Dermis microvascular lymphatic vessel endothelial cell (primary cell): ENCODE results near the gene ELF3. TPM values are rescaled to one million over a fixed set of nuclear protein-coding genes. Genes with fewer than 3 reads are reported as not detected.
A peak's percentile ranks its signal among the peaks of the same experiment; 100 is the strongest.
"Not testable (repeated sequence)": the region's sequence is repeated elsewhere in the genome, so short reads cannot be mapped to it uniquely, and the experiment has no call there.

ENCODE experiments used
- DNase-seq, 2 donors: peaks; one replicate each; pipeline versions ENCODE4 v3.0.0 to v3.0.0-alpha.2; 2010; ENCODE audit warnings: low read depth in 2 of 2
- total RNA-seq: library from RNA; depleted of rRNA; stranded (reverse); fragments of >200 nt; gene quantifications from 2 replicates; pipeline ENCODE4 v1.2.1, GENCODE V29; 2014

ELF3 gene
- total RNA-seq = under 0.01 and 0.13 TPM in 2 replicates

DNA sequence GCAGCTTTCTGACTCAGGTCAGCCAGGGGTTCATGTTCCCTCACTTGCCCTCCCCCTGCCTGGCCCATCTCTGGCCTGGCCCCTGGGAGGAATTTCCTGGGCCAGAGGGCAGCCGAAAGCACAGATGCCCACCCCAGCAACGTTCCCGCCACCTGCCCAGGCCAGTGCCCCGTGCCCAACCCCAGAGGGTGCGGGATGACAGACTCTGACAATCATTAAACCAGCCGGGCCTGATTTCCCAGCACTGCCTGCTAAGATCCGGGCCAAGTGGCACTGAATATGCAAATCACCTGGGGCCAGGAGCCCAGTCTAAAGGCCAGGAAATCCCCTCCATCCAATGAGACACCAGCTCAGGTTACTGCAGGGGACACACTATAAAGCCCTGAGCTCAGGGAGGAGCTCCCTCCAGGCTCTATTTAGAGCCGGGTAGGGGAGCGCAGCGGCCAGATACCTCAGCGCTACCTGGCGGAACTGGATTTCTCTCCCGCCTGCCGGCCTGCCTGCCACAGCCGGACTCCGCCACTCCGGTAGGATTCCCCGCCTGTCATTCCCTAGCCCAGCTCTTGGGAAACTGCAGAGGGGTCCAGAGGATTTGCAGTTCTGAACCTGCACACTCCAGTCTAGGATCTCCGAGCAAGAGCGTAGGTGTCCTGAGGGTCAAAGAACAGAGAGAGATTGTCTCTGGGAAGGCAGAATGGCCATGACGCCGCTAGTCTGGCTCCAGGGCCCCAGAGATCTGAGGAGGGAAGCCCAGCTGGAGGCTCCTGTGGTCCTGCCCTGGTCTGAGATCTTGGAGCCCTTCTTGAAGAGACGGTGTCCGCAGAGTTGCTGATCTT lies at the start of gene ELF3:
TSS of gene ELF3 (plus strand) at position 408 of the 836 bp plus-strand sequence. CDS start 550 bp downstream, outside the sequence.
- DNase-seq = no peak

DNA sequence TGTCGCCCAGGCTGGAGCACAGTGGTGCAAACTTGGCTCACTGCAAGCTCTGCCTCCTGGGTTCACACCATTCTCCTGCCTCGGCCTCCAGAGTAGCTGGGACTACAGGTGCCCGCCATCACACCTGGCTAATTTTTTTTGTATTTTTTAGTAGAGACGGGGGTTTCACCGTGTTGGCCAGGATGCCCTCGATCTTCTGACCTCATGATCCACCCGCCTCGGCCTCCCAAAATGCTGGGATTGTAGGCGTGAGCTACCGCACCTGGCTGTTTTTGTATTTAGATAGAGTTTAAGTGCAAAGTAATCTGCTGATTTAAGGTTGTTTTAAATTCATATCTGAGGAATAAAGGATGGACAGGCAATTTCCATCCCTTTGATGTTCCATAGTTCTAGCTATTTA lies 48.0 kb upstream of the ELF3 start:
- not testable (repeated sequence) for DNase-seq

DNA sequence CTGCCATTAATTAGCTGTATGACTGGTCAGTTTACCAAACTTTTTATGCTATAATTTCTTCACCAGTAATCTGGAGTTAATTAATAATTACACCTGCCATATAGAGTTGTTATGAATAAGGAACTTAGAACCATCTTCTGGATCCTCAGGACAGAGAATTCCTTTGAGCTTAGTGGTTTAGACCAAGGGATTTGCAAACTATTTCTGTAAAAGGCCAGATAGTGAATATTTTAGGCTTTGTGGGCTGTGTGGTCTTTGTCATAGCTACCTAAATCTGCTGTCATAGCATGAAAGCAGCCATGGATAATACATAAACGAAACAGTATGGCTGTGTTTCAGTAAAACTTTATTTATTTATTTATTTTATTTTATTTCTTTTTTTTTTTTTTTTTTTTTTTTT lies 46.1 kb upstream of the ELF3 start:
- DNase-seq = no peak

- no peak for DNase-seq
Measured at GRCh38 chr1:201966171-201966570, 44.2 kb upstream of the ELF3 start.

- no peak for DNase-seq
Measured at GRCh38 chr1:201968202-201968925, 42.0 kb upstream of the ELF3 start.

DNA sequence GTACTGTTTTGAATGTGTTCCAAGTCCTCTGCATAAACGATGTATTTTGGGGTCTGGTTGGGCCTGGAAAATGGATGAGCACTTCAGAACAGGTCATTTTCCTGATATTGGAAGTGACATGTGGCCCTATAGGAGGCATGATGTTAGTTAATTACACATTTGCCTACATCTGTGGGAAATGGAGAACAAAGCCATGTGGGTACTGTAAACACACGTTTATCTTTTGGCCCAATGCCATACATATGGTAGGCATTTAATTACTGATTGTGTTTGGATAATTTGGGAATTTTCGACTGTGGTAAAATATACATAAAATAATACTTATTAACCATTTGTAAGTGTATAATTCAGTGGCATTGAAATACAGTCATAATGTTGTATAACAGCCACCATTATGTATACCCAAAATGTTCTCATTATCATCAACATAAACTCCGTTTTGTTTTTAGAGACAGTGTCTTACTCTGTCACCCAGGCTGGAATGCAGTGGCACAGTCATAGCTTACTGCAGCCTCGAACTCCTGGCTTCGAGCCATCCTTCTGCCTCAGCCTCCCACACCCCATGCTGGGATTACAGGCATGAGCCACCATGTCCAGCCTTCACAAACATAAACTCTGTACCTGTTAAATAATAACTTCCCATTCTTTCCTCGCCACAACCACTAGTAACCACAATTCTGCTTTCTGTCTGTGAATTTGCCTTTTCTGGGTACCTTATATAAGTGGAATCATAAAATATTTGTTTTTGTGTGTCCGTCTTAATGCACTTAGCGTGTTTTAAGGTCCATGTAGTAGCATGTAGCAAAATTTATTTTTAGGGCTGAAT lies 39.8 kb upstream of the ELF3 start:
- DNase-seq = no peak

- DNase-seq = no peak
Measured at GRCh38 chr1:201982082-201982622, 28.2 kb upstream of the ELF3 start.

GRCh38 chr1:201982623-201983379 lies 27.6 kb upstream of the ELF3 start, which contains the start of gene RNPEP:
TSS of gene RNPEP (plus strand) at chr1:201982648. CDS start at chr1:201982667, 19 bp downstream.
- peak; percentile 11 to 61 for DNase-seq

- DNase-seq = no peak
Measured at GRCh38 chr1:201983380-201983805, 27.0 kb upstream of the ELF3 start.

- DNase-seq = no peak
Measured at GRCh38 chr1:201984446-201984845, 25.9 kb upstream of the ELF3 start.

- DNase-seq = no peak
Measured at GRCh38 chr1:201985355-201985754, 25.0 kb upstream of the ELF3 start.

DNA sequence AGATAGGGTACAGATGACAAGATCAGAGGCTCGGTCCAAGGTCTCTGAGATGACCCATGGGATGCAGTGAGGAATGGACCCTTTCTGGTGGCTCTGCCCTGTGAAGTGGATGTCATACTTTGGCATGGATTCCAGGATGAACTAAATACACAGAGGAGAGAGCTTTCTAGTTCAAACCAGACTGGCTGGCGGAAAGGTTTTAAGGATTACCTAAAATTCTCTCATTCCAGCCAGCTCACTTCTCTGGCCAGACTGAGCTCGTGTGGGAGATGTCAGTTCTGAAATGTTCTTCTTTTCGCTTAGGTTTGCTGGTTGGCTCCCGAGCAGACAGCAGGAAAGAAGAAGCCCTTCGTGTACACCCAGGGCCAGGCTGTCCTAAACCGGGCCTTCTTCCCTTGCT lies 21.8 kb upstream of the ELF3 start:
- no peak for DNase-seq

- no peak for DNase-seq
Measured at GRCh38 chr1:201989354-201990128, 20.8 kb upstream of the ELF3 start.

GRCh38 chr1:201990427-201990826 lies 20.0 kb upstream of the ELF3 start:
- no peak for DNase-seq

- peak; percentile 36 to 66 for DNase-seq
Measured at GRCh38 chr1:201999625-202000238, 10.7 kb upstream of the ELF3 start.

GRCh38 chr1:202002507-202002906 lies 7.9 kb upstream of the ELF3 start:
- DNase-seq = no peak

GRCh38 chr1:202004711-202005110 lies 5.7 kb upstream of the ELF3 start:
- no peak for DNase-seq

GRCh38 chr1:202005958-202006357 lies 4.4 kb upstream of the ELF3 start:
- peak in 1 of 2 donors; percentile 47 for DNase-seq

DNA sequence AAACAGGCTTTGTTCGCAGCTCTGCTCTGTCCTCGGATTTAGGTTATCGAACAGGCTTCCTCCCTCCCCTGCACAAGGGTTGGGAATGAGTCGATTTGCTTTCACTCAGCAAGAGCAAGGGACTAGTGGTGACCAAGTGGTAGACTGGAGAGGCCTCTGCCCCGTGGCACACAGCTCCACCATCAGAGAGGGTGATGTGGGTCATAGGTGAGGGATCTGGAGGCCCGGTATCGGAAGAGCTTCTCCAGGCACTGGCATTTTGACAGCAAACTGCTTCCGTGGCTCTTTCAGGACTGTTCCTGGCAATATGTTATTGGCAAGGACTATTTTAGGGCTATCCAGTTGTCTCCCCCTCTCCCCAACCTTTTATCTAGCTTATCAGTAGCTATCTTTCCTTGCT lies 3.1 kb upstream of the ELF3 start:
- no peak for DNase-seq
